LNCAP (cell line): ENCODE measurements around the gene KRTAP10-5.
"Not testable (repeated sequence)": the region's sequence is repeated elsewhere in the genome, so short reads cannot be mapped to it uniquely, and the experiment has no call there.

ENCODE experiments used
- CTCF ChIP-seq: fragments of 450-650 bp; IDR thresholded peaks from 2 replicates; pipeline ENCODE4 v1.5.1; 2017; ENCODE audit warnings: mild to moderate bottlenecking

The KRTAP10-5 gene

GRCh38 chr21:44603109-44603875 lies 22.9 kb upstream of the KRTAP10-5 start:
- TF ChIP-seq CTCF = no peak

GRCh38 chr21:44602463-44602850 lies 22.1 kb upstream of the KRTAP10-5 start:
- TF ChIP-seq CTCF = no peak

DNA sequence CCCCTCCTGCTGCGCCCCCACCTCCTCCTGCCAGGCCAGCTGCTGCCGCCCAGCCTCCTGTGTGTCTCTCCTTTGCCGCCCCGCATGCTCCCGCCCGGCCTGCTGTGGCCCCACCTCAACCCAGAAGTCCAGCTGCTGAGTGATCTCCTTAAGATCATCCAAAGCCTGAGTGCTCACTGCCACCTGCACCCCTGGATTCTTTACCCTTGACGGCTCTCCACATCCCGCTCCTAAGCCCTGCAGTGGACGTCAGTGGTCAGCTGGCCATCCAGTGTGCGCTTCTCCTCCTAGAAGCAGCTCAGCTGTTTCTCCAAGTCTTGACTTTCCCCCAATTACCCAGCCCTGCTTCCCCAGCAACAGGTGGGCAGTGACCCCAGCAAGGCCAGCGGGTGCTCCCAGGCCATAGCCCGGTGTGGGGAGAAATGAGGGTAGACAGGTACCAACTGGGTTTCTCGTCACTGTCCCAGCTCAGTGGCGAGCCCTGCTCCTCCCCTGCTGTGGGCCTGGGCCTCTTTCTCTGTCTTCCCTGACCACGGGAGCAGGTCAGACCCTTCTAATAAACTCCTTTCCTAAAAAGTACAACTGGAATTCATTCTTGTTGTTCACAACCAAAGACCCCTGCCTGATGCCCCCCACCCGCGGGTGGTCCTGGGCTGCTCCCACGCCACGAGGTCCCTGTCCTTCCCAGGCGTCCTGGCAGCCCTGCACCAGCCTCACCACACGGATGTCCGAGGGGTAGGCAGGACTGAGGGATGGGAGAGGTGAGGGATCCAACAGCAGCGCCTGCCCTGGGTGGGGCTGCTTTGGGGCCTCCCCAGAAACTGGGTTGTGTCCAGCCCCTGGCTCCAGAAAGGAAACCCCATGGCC lies 21.4 kb upstream of the KRTAP10-5 start:
- no peak for TF ChIP-seq CTCF

GRCh38 chr21:44600118-44600978 lies 19.9 kb upstream of the KRTAP10-5 start, which contains the start of gene KRTAP10-7:
KRTAP10-7 (plus strand) TSS chr21:44600597; CDS start chr21:44600622, 25 bp downstream.
- not testable (repeated sequence) for TF ChIP-seq CTCF

GRCh38 chr21:44599264-44600029 lies 19.0 kb upstream of the KRTAP10-5 start:
- no peak for TF ChIP-seq CTCF

- TF ChIP-seq CTCF = no peak
Observed at GRCh38 chr21:44598061-44598460, 17.7 kb upstream of the KRTAP10-5 start.
